ENCODE measurements around the gene IRS2.

DNA sequence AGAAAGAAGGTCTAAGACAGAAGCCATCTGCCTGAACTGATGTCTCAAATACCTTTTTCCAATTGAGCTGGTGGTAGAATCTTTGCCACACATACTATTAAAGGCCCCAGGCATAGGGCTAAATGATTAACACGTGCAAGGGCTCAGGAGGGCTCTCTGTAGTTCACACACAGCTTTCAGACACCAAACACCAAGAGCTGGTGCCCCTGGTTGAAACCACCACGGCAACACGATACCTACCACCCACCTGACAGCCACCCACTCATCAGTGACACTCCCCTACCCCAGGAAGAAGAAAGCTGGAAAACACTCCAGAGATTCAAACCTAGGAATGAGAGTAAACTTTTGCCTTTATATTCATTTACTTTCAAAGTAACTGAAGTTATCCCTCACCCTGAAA lies 26.8 kb downstream of the IRS2 start:
- TF ChIP-seq EZH2 (IDR thresholded peaks at IDR 0.05; ENCODE audit: insufficient read depth, poor library complexity, severe bottlenecking), result no peak
- no peak for TF ChIP-seq EZH2phosphoT487 (IDR thresholded peaks at IDR 0.05; ENCODE audit: insufficient read depth, low read depth)
